ENCODE measurements around the gene DFFB.
"Not testable (repeated sequence)": the region's sequence is repeated elsewhere in the genome, so short reads cannot be mapped to it uniquely, and the experiment has no call there.

The DFFB gene

DNA sequence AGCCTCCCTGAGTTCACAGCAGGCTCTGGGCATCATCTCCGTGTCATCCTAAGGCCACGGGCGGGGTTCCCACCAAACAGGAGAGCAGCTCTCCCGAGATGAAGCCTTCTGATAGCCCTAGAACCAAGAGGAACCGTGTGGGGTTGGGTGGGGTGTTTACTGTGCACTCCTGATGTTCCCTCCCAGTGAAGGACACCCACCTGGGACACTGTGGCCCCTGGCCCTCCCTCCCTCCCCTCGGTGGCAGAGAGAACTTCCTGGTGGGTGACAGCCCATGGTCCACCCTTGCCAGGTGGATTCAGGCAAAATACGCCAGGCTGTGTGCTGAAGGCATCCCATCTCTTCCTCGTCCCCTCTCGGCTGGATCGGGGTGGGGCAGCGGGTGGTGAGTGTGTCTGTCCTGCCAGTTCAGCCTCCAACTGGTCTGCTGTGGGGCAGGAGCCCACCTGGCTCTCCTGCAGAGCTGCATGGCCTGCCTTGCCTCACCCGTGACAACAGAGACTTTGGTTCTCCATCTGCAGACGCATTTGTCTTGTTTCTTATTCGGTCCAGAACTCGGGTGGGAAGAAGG, 58.4 kb downstream of the DFFB start:
- Histone ChIP-seq H3K4me1 (ENCODE audit: control insufficient read depth, insufficient read depth, low read length) (no peaks in the 10 kb centered on the region), H3K27me3 (ENCODE audit: control insufficient read depth, insufficient read depth, low read length) (no peaks in the 10 kb centered on the region), H3K36me3 (ENCODE audit: insufficient read depth, low read length) (no peaks in the 10 kb centered on the region), H3K9ac (ENCODE audit: low read depth, low read length) (no peak overlapping the region), H3K4me2 (ENCODE audit: low read length) (no peak overlapping the region), H3K9me3 (replicated peaks; ENCODE audit: low read length) (no peaks in the 10 kb centered on the region), H3K4me3 (ENCODE audit: low read length) (no peak overlapping the region)

DNA sequence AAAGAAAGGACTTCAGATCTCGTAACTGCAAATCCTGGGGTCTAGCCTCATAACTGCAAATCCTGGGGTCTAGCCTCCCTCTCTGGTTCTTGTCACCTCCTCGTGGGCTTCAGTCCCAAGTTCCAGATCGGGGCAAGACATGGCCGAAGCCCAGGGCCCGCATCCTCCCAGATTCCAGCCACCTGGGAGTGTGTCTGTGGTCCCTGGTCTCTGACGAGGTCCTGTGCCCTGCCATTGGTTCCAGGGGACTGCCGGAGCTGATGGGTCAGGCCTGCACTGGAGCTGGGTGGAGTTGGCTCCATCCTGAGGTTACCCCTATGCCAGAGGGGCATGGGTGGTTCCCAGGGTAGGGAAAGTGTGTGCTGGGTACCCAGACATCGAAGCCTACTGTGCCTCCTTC, 60.5 kb downstream of the DFFB start:
- H3K36me3 ChIP-seq (ENCODE audit: insufficient read depth, low read length) = no peaks in the 10 kb centered on the region
- H3K4me3 ChIP-seq (ENCODE audit: low read length) = no peak overlapping the region
- no peaks in the 10 kb centered on the region for H3K9me3 ChIP-seq (replicated peaks; ENCODE audit: low read length)
- H3K4me2 ChIP-seq (ENCODE audit: low read length) = no peak overlapping the region
- H3K9ac ChIP-seq (ENCODE audit: low read depth, low read length) = no peak overlapping the region
- H3K27me3 ChIP-seq (ENCODE audit: control insufficient read depth, insufficient read depth, low read length) = peaks cover 3% of the 10 kb centered on the region
- H3K4me1 ChIP-seq (ENCODE audit: control insufficient read depth, insufficient read depth, low read length) = no peaks in the 10 kb centered on the region

DNA sequence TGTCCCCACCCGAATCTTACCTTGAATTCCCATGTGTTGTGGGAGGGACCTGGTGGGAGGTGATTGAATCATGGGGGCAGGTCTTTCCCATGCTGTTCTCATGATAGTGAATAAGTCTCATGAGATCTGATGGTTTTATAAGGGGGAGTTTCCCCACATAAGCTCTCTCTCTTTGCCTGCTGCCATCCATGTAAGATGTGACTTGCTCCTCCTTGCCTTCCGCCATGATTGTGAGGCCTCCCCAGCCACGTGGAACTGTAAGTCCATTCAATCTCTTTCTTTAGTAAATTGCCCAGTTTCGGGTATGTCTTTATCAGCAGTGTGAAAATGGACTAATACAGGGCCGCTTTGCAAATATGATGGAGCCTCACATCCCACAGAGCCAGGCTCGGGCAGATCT, 61.1 kb downstream of the DFFB start:
- not testable (repeated sequence) for H3K36me3 ChIP-seq (ENCODE audit: insufficient read depth, low read length); H3K9ac ChIP-seq (ENCODE audit: low read depth, low read length); H3K27me3 ChIP-seq (ENCODE audit: control insufficient read depth, insufficient read depth, low read length); H3K9me3 ChIP-seq (replicated peaks; ENCODE audit: low read length); H3K4me2 ChIP-seq (ENCODE audit: low read length); H3K4me1 ChIP-seq (ENCODE audit: control insufficient read depth, insufficient read depth, low read length); H3K4me3 ChIP-seq (ENCODE audit: low read length)

DNA sequence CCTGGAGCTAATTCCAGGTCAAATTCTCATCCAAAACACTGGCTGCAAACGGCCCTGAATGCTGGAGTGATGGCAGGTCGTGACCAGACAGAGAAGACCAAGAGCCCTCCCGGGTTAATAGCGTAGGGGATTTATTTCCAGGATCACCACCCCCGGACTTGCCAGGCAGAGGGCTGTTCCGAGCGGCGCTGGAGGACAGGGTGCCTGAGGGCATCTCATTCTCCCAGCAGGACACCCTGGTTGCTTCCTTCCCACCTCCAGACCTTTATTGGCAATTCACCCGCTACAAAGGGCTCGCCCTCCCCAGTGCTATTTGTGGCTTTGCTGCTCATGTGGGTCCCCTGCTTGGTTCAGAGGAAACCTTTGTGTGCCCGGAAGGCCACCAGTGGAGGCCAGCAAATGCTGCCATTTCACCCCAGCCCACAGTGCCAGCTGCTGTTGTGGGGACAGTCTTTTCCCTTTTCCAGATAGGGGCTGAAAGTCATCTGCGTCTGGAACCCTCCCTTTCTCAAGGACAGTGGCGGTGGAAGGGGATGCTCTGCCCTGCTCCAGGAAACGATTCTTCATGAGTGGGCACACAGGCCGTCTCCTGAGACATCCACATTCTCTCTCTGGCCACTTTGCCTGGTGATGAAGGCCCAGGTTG, 61.8 kb downstream of the DFFB start:
- Histone ChIP-seq H3K4me2 (ENCODE audit: low read length) (no peak overlapping the region), H3K27me3 (ENCODE audit: control insufficient read depth, insufficient read depth, low read length) (peaks cover 14% of the 10 kb centered on the region), H3K9ac (ENCODE audit: low read depth, low read length) (no peak overlapping the region), H3K36me3 (ENCODE audit: insufficient read depth, low read length) (no peaks in the 10 kb centered on the region), H3K9me3 (replicated peaks; ENCODE audit: low read length) (no peaks in the 10 kb centered on the region), H3K4me1 (ENCODE audit: control insufficient read depth, insufficient read depth, low read length) (no peaks in the 10 kb centered on the region), H3K4me3 (ENCODE audit: low read length) (no peak overlapping the region)

DNA sequence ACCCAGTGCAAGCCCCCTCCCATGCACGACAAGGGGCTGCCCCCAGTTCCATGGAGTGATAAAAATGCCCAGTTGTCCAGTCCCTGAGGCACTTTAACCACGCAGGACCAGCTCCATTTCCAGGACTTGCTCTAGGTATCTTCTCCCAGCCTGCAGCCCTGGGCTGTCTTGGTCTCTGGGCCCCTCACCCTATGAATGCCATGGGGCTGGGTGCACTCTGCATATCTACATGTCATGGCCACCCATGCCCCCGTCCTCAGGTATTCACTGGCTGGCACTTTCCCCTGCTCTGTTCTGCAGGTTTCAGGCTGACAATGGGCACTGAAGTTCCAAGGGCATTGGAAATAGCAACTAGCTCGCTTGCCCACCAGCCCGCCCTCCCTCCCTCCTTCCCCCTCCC, 62.4 kb downstream of the DFFB start:
- H3K36me3 ChIP-seq (ENCODE audit: insufficient read depth, low read length) = no peaks in the 10 kb centered on the region
- no peaks in the 10 kb centered on the region for H3K4me1 ChIP-seq (ENCODE audit: control insufficient read depth, insufficient read depth, low read length)
- H3K4me2 ChIP-seq (ENCODE audit: low read length) = no peak overlapping the region
- H3K4me3 ChIP-seq (ENCODE audit: low read length) = no peak overlapping the region
- no peaks in the 10 kb centered on the region for H3K9me3 ChIP-seq (replicated peaks; ENCODE audit: low read length)
- H3K9ac ChIP-seq (ENCODE audit: low read depth, low read length) = no peak overlapping the region
- peaks cover 15% of the 10 kb centered on the region for H3K27me3 ChIP-seq (ENCODE audit: control insufficient read depth, insufficient read depth, low read length)

DNA sequence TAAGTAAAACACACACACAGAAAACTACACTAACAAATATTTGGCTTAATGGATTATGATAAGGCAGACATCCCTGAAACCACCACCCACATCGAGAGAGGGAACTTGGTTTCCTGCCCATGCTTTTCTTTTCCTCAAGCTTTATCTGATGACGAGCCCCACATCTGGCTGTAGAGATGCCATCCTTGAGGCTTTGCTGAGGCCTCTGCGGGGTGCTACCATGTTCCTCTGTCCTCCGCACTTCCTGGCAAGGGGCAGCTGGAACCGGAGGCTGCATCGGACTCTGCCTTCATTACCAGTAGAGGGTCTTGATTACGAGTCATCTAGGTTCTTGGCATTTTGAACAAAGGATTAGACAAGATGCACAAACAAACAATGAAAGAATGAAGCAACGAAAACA, 64.5 kb downstream of the DFFB start:
- Histone ChIP-seq H3K9ac (ENCODE audit: low read depth, low read length) (no peak overlapping the region), H3K4me3 (ENCODE audit: low read length) (no peak overlapping the region), H3K4me2 (ENCODE audit: low read length) (no peak overlapping the region), H3K4me1 (ENCODE audit: control insufficient read depth, insufficient read depth, low read length) (no peaks in the 10 kb centered on the region), H3K9me3 (replicated peaks; ENCODE audit: low read length) (no peaks in the 10 kb centered on the region), H3K36me3 (ENCODE audit: insufficient read depth, low read length) (no peaks in the 10 kb centered on the region), H3K27me3 (ENCODE audit: control insufficient read depth, insufficient read depth, low read length) (peaks cover 19% of the 10 kb centered on the region)

DNA sequence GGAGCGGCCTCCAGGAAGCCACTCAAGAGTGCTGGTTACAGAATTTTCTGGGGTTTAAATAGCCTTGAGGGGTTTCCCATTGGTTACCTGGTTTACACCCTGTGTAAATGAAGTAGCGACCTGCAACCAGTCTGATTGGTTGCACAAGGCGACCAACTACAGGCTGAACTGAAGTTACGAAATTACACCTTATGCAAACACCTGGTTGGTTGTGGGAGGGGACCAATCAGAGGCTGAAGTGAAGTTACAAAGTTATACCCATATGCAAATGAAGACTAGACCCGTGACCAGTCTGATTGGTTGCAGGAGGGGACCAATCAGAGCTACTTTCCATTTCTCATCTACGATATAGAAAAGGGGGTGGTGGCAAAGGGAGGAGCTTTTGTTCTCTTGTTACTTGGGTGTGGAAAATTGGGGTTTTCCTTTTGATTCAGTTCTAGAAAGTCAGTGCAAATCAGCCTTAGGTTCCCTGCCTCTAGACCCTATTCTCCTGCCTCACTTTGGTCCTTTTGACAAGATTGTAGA, 65.0 kb downstream of the DFFB start:
- no peak overlapping the region for H3K4me2 ChIP-seq (ENCODE audit: low read length)
- no peaks in the 10 kb centered on the region for H3K9me3 ChIP-seq (replicated peaks; ENCODE audit: low read length)
- H3K9ac ChIP-seq (ENCODE audit: low read depth, low read length) = no peak overlapping the region
- no peak overlapping the region for H3K4me3 ChIP-seq (ENCODE audit: low read length)
- peaks cover 19% of the 10 kb centered on the region for H3K27me3 ChIP-seq (ENCODE audit: control insufficient read depth, insufficient read depth, low read length)
- H3K4me1 ChIP-seq (ENCODE audit: control insufficient read depth, insufficient read depth, low read length) = no peaks in the 10 kb centered on the region
- no peaks in the 10 kb centered on the region for H3K36me3 ChIP-seq (ENCODE audit: insufficient read depth, low read length)

DNA sequence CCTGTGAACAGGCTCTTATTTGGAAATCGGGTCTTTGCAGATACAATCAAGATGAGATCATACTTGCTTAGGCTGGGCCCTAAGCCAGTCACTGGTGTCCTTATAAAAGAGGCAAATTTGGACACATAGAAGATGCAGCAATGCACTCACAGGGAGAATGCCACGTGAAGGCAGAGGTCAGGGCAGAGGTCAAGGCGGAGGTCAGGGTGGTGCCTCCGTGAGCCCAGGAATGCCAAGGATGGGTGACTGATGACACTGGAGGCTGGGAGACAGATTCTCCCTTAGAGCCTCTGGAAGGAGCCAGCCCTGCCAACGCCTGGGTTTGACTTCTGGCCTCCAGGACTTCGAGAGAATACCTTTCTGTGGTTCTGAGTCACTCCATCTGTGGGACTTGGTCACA, 65.6 kb downstream of the DFFB start:
- no peak overlapping the region for H3K4me2 ChIP-seq (ENCODE audit: low read length)
- no peak overlapping the region for H3K4me3 ChIP-seq (ENCODE audit: low read length)
- H3K36me3 ChIP-seq (ENCODE audit: insufficient read depth, low read length) = no peaks in the 10 kb centered on the region
- H3K4me1 ChIP-seq (ENCODE audit: control insufficient read depth, insufficient read depth, low read length) = no peaks in the 10 kb centered on the region
- peaks cover 19% of the 10 kb centered on the region for H3K27me3 ChIP-seq (ENCODE audit: control insufficient read depth, insufficient read depth, low read length)
- no peak overlapping the region for H3K9ac ChIP-seq (ENCODE audit: low read depth, low read length)
- no peaks in the 10 kb centered on the region for H3K9me3 ChIP-seq (replicated peaks; ENCODE audit: low read length)

DNA sequence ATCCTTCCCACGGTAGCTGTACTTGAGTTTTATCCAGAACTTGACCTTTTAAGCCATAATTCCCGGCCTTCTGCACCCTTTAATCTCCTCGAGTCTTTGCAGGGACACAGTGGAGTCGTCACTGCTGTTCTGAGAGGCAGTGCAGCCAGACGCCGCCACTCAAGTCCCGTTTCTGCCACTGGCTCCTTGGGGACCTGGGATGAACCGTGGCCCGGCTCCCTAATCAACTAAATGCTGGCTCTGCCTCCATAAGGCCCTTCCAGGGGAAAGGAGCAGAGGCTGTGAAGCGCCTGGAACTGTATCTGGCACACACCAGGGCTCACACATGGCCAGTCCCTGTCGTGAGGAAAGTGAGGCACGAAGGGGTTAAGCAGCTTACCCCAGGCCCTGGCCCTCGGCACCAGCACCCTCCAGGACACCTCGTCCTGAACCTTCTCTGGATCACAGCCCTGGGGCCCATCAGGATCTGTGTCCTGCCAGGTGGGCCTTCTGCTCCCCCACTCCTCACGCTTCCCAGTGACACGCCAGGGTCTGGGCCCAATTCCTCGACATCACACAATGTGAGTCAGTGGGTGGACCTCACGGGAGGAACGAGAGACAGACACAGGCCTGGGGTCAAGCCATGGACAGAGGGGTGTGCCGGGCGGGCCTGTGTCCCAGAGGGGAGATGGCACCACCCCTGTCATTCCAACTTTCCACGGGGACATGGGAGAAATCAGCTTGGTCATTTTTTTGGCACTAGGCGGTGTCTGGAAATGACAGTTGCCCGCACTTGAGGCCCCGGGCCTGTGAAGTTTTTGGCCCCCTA, 66.3 kb downstream of the DFFB start:
- no peaks in the 10 kb centered on the region for H3K9me3 ChIP-seq (replicated peaks; ENCODE audit: low read length)

DNA sequence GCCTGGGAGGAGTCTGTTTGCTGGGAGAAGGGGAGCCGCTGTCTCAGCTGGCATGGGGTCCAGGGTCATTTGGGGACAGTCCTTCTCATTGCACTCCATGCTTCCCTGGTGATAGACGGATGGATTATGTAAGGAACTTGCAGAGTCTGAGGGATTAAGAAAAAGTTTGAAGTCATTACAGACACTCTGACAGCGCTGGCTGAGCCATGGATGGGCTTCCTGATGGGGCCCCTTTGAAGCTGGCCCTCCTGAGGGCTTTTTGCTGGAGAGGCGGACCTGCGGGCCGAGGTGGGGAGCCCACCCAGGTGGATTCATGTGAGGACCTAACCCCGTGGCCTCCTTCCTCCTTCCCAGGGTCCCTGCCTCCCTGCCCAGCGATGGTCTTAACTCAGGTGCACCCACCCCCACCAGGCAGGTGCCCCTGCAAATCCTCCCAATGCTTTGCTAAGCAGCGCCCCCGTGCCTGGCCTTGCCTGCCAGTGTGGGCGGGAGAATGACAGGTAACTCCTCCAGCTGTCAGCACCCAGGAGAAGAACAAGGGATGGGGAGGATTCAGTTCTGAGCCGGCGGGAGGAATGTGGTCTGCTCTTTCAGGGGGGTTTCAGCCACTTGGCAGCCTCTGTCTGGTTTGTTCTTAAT, 67.0 kb downstream of the DFFB start:
- H3K9me3 ChIP-seq (replicated peaks; ENCODE audit: low read length) = no peaks in the 10 kb centered on the region
- H3K4me1 ChIP-seq (ENCODE audit: control insufficient read depth, insufficient read depth, low read length) = no peaks in the 10 kb centered on the region
- H3K4me2 ChIP-seq (ENCODE audit: low read length) = no peak overlapping the region
- peaks cover 19% of the 10 kb centered on the region for H3K27me3 ChIP-seq (ENCODE audit: control insufficient read depth, insufficient read depth, low read length)
- H3K9ac ChIP-seq (ENCODE audit: low read depth, low read length) = no peak overlapping the region
- H3K4me3 ChIP-seq (ENCODE audit: low read length) = no peak overlapping the region
- H3K36me3 ChIP-seq (ENCODE audit: insufficient read depth, low read length) = no peaks in the 10 kb centered on the region

More for the DNA sequence above, 66.3 kb downstream of the DFFB start:
- H3K4me3 ChIP-seq (ENCODE audit: low read length) = no peak overlapping the region
- no peak overlapping the region for H3K9ac ChIP-seq (ENCODE audit: low read depth, low read length)
- H3K4me1 ChIP-seq (ENCODE audit: control insufficient read depth, insufficient read depth, low read length) = no peaks in the 10 kb centered on the region
- no peaks in the 10 kb centered on the region for H3K36me3 ChIP-seq (ENCODE audit: insufficient read depth, low read length)
- H3K27me3 ChIP-seq (ENCODE audit: control insufficient read depth, insufficient read depth, low read length) = peaks cover 19% of the 10 kb centered on the region
- no peak overlapping the region for H3K4me2 ChIP-seq (ENCODE audit: low read length)

DNA sequence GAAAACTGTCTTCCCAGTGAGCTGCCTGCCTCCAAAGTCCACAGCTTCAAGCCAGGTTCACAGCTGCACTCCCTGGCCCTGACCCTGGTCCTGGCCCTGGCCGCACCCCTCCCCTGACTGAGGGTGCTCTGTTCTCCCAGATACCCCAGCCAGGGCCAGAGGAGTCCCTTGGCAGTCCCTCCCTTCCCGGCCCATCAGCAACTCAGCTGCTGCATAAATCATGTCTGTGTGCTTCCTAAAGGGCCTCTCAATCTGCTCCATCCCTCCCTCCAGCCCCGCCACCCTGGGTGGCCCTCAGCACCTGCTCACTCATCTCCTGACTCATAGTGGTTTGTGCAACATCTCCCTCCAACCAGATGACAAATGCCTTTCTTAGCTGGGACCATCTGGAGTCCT, 67.5 kb downstream of the DFFB start:
- no peaks in the 10 kb centered on the region for H3K36me3 ChIP-seq (ENCODE audit: insufficient read depth, low read length)
- no peaks in the 10 kb centered on the region for H3K4me1 ChIP-seq (ENCODE audit: control insufficient read depth, insufficient read depth, low read length)
- no peak overlapping the region for H3K4me3 ChIP-seq (ENCODE audit: low read length)
- no peak overlapping the region for H3K9ac ChIP-seq (ENCODE audit: low read depth, low read length)
- H3K4me2 ChIP-seq (ENCODE audit: low read length) = no peak overlapping the region
- peaks cover 19% of the 10 kb centered on the region for H3K27me3 ChIP-seq (ENCODE audit: control insufficient read depth, insufficient read depth, low read length)
- H3K9me3 ChIP-seq (replicated peaks; ENCODE audit: low read length) = no peaks in the 10 kb centered on the region

Data from skeletal muscle satellite cell (primary cell).